ENCODE results near the gene COL13A1.

COL13A1 gene

DNA sequence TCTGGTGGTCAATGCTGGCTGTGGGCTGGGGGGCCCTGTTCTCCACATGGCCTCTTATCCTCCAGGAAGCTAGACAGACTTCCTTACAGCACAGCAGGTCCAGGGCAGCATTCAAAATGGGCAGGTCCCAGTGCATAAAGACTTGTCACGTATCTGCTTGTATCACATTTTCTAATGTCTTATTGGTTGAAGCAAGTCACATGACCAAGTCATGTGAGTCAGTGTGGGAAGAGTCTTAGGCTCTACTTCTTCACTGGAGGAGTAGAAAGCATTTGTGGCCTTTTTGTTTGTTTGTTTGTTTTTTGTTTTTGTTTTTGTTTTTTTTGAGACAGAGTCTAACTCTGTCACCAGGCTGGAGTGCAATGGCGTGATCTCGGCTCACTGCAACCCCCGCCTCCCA, 104.7 kb downstream of the COL13A1 start:
- no peaks in the 10 kb centered on the region for H3K36me3 ChIP-seq (ENCODE audit: insufficient read depth, low read depth, low read length)
- H3K4me3 ChIP-seq (ENCODE audit: low read length) = no peak overlapping the region
- no peaks in the 10 kb centered on the region for H3K27me3 ChIP-seq (ENCODE audit: insufficient read depth, low read length)
- H3K9me3 ChIP-seq (ENCODE audit: insufficient read depth, low read depth, low read length) = no peaks in the 10 kb centered on the region
- no peak overlapping the region for H3K27ac ChIP-seq (ENCODE audit: low read length)
- H3K9ac ChIP-seq (ENCODE audit: low read depth, low read length) = no peak overlapping the region
- H3K4me1 ChIP-seq (ENCODE audit: insufficient read depth, low read length) = peaks cover 6% of the 10 kb centered on the region; the same call in 1 of the 2 replicates

DNA sequence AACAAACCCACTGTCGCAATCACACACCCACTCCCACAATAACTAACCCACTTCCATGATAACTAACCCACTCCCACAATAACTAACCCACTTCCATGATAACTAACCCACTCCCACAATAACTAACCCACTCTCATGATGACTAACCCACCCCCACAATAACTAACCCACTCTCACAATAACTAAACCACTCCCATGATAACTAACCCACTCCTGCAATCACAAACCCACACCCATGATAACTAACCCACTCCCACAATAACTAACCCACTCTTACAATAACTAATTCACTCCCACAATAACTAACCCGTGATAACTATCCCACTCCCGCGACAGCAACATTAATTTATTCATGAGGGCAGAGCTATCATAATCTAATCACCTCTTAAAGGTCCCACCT, 105.8 kb downstream of the COL13A1 start:
- Histone ChIP-seq H3K4me3 (ENCODE audit: low read length) (no peak overlapping the region), H3K4me1 (ENCODE audit: insufficient read depth, low read length) (no peaks in the 10 kb centered on the region), H3K9me3 (ENCODE audit: insufficient read depth, low read depth, low read length) (no peaks in the 10 kb centered on the region), H3K9ac (ENCODE audit: low read depth, low read length) (no peak overlapping the region), H3K27me3 (ENCODE audit: insufficient read depth, low read length) (no peaks in the 10 kb centered on the region), H3K27ac (ENCODE audit: low read length) (no peak overlapping the region), H3K36me3 (ENCODE audit: insufficient read depth, low read depth, low read length) (no peaks in the 10 kb centered on the region)

DNA sequence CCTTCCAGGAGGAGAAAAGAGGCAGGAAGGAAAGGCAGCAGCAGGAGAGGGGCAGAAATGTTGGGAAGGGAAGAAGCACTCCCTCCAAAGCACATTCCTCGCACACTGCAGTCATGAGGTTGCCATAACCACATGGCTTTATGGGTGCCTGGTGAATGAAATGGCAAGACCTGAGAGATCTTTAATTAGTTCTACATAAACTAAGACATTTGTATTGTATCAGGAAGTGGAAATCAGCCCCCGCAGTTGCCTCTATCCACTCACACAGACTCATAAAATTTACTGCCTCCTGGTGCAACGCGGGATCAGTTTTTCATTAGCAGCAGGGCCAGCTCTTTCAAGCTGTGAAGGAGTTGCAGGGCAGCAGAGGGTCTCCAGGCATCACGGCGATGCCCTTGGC, 106.4 kb downstream of the COL13A1 start:
- H3K36me3 ChIP-seq (ENCODE audit: insufficient read depth, low read depth, low read length) = no peaks in the 10 kb centered on the region
- H3K4me1 ChIP-seq (ENCODE audit: insufficient read depth, low read length) = no peaks in the 10 kb centered on the region
- H3K27ac ChIP-seq (ENCODE audit: low read length) = no peak overlapping the region
- no peaks in the 10 kb centered on the region for H3K9me3 ChIP-seq (ENCODE audit: insufficient read depth, low read depth, low read length)
- H3K9ac ChIP-seq (ENCODE audit: low read depth, low read length) = no peak overlapping the region
- H3K4me3 ChIP-seq (ENCODE audit: low read length) = no peak overlapping the region
- H3K27me3 ChIP-seq (ENCODE audit: insufficient read depth, low read length) = peaks cover 5% of the 10 kb centered on the region; the same call in 1 of the 2 replicates

- Histone ChIP-seq H3K9me3 (ENCODE audit: insufficient read depth, low read depth, low read length) (no peaks in the 10 kb centered on the region), H3K4me1 (ENCODE audit: insufficient read depth, low read length) (no peaks in the 10 kb centered on the region)
Observed at GRCh38 chr10:69910561-69910960, 108.9 kb downstream of the COL13A1 start.

DNA sequence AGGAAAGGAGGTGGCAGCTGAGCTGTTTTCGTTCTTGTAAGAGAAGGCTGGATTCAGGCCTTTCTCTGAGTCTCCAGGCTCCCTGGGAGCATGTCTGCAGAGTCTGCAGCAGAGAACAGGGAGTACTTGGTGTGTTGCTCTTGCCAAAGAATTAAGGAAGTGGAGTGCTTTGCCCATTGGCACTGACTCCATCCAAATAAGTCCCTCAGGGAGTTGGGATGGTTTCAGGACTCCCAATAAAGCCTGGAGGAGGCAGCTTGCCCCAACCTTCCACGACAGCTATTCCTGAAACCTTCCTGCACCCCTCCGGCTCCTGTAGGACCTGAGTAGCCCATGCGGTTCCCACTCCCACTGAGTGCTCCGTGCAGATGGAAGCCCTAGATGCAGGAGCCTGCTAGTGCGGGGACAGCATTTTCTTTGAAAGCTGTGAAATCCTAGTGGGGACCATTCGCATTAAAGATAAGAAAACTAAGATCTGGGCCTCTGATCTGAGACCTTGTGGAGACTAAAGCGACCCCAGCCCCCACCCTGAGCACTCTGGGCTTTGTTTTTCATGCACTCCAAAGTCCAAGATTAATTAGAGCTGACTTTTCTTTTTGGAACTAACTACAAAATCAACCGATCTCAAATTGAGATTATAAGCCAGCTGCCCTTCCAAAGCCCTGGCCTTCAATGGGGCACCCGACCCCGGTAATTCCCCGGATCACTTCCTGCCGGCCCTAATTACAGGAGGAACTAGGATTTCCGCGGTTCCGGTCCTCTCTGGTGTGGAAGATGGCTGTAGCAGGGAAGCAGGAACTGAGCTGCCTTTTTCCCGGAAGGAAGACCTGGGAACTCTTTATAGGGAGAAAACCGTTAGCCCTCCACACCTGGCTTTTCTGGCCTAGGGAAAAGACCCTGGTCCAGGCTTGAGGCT, 110.2 kb downstream of the COL13A1 start:
- Histone ChIP-seq H3K4me1 (ENCODE audit: insufficient read depth, low read length) (no peaks in the 10 kb centered on the region), H3K4me3 (ENCODE audit: low read length) (no peak overlapping the region), H3K27me3 (ENCODE audit: insufficient read depth, low read length) (peaks cover 15% of the 10 kb centered on the region), H3K36me3 (ENCODE audit: insufficient read depth, low read depth, low read length) (no peaks in the 10 kb centered on the region), H3K9ac (ENCODE audit: low read depth, low read length) (no peak overlapping the region), H3K9me3 (ENCODE audit: insufficient read depth, low read depth, low read length) (no peaks in the 10 kb centered on the region), H3K27ac (ENCODE audit: low read length) (no peak overlapping the region)

More at GRCh38 chr10:69910561-69910960, 108.9 kb downstream of the COL13A1 start:
- Histone ChIP-seq H3K27ac (ENCODE audit: low read length) (no peak overlapping the region), H3K36me3 (ENCODE audit: insufficient read depth, low read depth, low read length) (no peaks in the 10 kb centered on the region), H3K27me3 (ENCODE audit: insufficient read depth, low read length) (peaks cover 5% of the 10 kb centered on the region; the same call in 1 of the 2 replicates), H3K9ac (ENCODE audit: low read depth, low read length) (no peak overlapping the region), H3K4me3 (ENCODE audit: low read length) (no peak overlapping the region)

GRCh38 chr10:69912589-69912988, 110.9 kb downstream of the COL13A1 start:
- Histone ChIP-seq H3K27me3 (ENCODE audit: insufficient read depth, low read length) (peaks cover 15% of the 10 kb centered on the region), H3K36me3 (ENCODE audit: insufficient read depth, low read depth, low read length) (no peaks in the 10 kb centered on the region), H3K4me1 (ENCODE audit: insufficient read depth, low read length) (no peaks in the 10 kb centered on the region; the same call in 1 of the 2 replicates), H3K27ac (ENCODE audit: low read length) (no peak overlapping the region), H3K9ac (ENCODE audit: low read depth, low read length) (no peak overlapping the region), H3K9me3 (ENCODE audit: insufficient read depth, low read depth, low read length) (no peaks in the 10 kb centered on the region), H3K4me3 (ENCODE audit: low read length) (no peak overlapping the region)

DNA sequence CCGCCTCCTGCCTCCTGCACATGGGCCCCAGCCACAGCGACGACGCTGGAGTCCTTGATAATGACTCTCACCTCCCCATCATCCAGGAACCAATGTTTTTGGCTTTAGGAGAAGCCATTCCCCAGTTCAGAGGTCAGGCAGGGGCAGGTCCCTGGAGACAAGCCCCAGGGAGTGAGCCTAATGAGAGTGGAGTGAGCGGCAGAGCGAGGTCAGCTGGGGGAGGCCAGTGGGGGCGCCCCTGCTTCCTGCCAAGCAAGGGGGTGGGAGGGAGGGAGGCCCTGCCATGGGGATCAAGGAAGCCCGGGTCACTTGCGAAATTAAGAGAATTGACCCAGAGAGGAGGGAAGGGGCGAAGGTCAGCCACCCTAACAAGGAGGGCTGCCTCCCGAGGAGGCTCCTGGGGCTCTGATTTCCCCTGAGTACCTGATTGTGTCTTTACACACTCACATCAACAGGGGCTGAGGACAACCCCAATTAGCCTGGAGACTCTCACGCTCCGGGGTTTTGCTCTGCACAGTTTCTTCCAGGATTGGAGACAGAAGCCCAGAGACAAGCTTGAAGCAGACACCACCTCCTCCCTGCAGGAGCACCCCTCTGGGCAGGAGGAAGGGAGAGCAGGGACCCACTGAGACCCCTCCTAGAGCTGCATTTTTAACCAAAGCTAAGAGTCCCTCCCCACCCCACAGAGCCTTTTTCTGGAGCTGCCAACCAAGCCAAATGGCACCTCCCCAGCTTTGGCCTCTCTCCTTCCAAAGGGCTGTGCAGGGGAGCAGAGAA, 112.1 kb downstream of the COL13A1 start:
- Histone ChIP-seq H3K4me3 (ENCODE audit: low read length) (no peak overlapping the region), H3K27ac (ENCODE audit: low read length) (no peak overlapping the region), H3K36me3 (ENCODE audit: insufficient read depth, low read depth, low read length) (no peaks in the 10 kb centered on the region), H3K4me1 (ENCODE audit: insufficient read depth, low read length) (no peaks in the 10 kb centered on the region; the same call in 1 of the 2 replicates), H3K27me3 (ENCODE audit: insufficient read depth, low read length) (peaks cover 15% of the 10 kb centered on the region), H3K9me3 (ENCODE audit: insufficient read depth, low read depth, low read length) (no peaks in the 10 kb centered on the region), H3K9ac (ENCODE audit: low read depth, low read length) (no peak overlapping the region)

- H3K9ac ChIP-seq (ENCODE audit: low read depth, low read length) = no peak overlapping the region
- H3K4me1 ChIP-seq (ENCODE audit: insufficient read depth, low read length) = no peaks in the 10 kb centered on the region; the same call in 1 of the 2 replicates
- no peak overlapping the region for H3K4me3 ChIP-seq (ENCODE audit: low read length)
- peaks cover 15% of the 10 kb centered on the region for H3K27me3 ChIP-seq (ENCODE audit: insufficient read depth, low read length)
- no peaks in the 10 kb centered on the region for H3K9me3 ChIP-seq (ENCODE audit: insufficient read depth, low read depth, low read length)
- no peak overlapping the region for H3K27ac ChIP-seq (ENCODE audit: low read length)
- no peaks in the 10 kb centered on the region for H3K36me3 ChIP-seq (ENCODE audit: insufficient read depth, low read depth, low read length)
Observed at GRCh38 chr10:69914398-69915214, 112.9 kb downstream of the COL13A1 start.

DNA sequence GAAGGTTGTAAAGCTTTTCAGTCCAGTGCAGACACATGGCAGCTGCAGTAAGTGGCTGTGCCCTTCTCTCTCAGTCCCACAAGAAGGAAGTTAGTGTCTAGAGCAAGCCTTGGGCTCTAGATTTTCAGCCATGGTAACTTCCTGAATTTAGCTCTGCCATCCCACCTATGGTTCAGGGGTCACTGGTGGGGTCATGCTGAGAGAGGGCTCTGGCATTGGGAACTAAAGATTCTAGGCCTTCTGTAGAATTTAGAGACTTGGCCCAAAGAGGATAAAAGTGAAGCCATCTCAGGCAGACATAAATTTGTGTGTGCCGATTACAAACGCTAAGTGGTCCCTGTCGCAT, 113.5 kb downstream of the COL13A1 start:
- Histone ChIP-seq H3K4me1 (ENCODE audit: insufficient read depth, low read length) (no peaks in the 10 kb centered on the region; the same call in 1 of the 2 replicates), H3K9ac (ENCODE audit: low read depth, low read length) (no peak overlapping the region), H3K4me3 (ENCODE audit: low read length) (no peak overlapping the region), H3K27ac (ENCODE audit: low read length) (no peak overlapping the region), H3K9me3 (ENCODE audit: insufficient read depth, low read depth, low read length) (no peaks in the 10 kb centered on the region), H3K36me3 (ENCODE audit: insufficient read depth, low read depth, low read length) (no peaks in the 10 kb centered on the region), H3K27me3 (ENCODE audit: insufficient read depth, low read length) (peaks cover 15% of the 10 kb centered on the region)

DNA sequence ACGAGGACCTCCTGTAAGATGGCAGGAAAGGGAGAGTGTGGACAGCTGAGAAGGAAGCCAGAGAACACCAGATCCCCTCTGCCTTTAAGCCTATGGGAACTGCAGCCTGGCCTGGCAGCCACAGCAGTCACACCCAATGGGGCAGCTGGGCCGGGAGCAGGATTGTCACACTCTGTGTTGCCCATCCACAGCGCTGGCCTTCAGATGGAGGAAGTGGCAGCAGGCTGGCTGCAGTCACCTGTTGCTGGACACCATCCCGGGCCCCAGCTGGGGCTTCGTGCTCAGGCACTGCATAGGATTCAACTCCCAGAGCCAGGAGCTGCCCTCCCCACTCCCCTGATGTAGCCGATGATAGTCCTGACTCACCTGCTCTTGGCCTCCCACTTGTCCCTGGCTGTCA, 114.4 kb downstream of the COL13A1 start:
- Histone ChIP-seq H3K9me3 (ENCODE audit: insufficient read depth, low read depth, low read length) (no peaks in the 10 kb centered on the region), H3K4me1 (ENCODE audit: insufficient read depth, low read length) (no peaks in the 10 kb centered on the region; the same call in 1 of the 2 replicates), H3K27ac (ENCODE audit: low read length) (no peak overlapping the region), H3K27me3 (ENCODE audit: insufficient read depth, low read length) (peaks cover 15% of the 10 kb centered on the region), H3K4me3 (ENCODE audit: low read length) (no peak overlapping the region), H3K36me3 (ENCODE audit: insufficient read depth, low read depth, low read length) (no peaks in the 10 kb centered on the region), H3K9ac (ENCODE audit: low read depth, low read length) (no peak overlapping the region)

DNA sequence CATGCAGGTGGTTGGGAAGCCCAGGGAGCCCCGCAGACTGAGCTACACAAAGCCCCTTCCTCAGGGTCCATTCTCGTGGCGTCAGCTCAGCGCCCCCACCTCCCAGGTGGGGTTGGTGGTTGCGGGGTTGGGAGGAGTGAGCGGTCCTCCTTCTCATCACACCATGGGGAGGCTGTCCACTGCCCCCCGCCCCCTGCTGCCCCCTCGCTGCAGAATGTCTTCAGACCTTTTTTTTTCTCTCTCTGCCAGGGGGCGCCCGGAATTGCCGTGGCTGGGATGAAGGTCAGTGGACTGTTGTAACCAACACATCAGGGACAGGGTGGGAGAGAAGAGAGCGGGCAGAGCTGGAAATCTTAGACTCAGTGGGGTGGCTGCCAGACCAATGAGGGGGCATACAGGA, 116.3 kb downstream of the COL13A1 start:
- Histone ChIP-seq H3K27ac (ENCODE audit: low read length) (no peak overlapping the region), H3K27me3 (ENCODE audit: insufficient read depth, low read length) (peaks cover 10% of the 10 kb centered on the region), H3K9ac (ENCODE audit: low read depth, low read length) (no peak overlapping the region), H3K9me3 (ENCODE audit: insufficient read depth, low read depth, low read length) (no peaks in the 10 kb centered on the region), H3K4me1 (ENCODE audit: insufficient read depth, low read length) (no peaks in the 10 kb centered on the region; the same call in 1 of the 2 replicates), H3K4me3 (ENCODE audit: low read length) (no peak overlapping the region), H3K36me3 (ENCODE audit: insufficient read depth, low read depth, low read length) (no peaks in the 10 kb centered on the region)
